Measurements from ENCODE around the gene FAM13C. TPM values are rescaled to one million over a fixed set of nuclear protein-coding genes. Genes with fewer than 3 reads are reported as not detected.

Gene FAM13C
- total RNA-seq, 1 donor from 2014 or later, result 1.3 TPM

- ATAC-seq, result peak; percentile 91
- DNase-seq (ENCODE audit: low spot score), result peak; percentile 75
Observed at GRCh38 chr10:59362959-59363381, 621 bp upstream of the FAM13C start.

DNA sequence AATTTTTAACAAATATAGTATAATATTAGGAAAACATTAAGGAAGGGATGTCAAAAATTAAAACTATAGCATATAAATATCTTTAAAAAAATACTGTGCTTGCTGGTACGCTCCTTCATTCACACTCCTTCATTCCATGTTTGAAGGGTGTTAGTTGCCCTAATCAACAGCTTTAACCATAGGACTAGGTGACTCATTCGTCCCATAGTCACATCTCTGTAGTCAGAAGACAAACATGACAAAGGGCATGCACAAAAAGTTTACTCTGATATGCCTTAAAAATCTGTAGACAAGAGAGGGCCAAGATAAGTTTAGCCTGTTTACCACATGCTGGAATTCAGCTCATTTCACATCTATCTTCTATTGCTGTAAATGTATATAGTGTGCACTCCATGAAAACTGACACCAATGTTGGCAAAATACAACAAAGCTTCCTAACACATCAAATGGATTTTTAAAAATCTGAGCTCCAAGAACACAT, 646 bp downstream of the FAM13C start:
- DNase-seq (ENCODE audit: low spot score) (no peak), ATAC-seq (no peak)

- DNase-seq (ENCODE audit: low spot score) (no peak), ATAC-seq (no peak)
Observed at GRCh38 chr10:59360605-59361405, 1.5 kb downstream of the FAM13C start.

DNA sequence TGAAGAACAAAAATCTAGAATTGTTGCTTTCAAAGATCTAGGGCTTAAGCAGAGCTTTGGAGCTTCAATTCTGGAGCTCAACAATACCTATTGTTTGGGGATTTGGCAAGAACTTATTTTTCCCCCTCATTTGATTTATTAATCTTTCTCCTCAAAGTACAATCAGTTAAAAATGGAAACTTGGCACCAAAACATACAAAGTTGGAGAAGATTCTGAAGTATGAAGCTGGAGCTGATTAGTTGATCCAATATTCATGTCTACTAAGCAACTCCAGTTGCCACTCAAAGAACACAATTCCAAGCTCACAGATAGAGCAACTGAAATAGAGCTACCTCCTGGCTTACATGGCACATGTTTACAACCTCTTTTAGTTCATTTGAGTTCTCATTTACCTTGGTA, 3.8 kb downstream of the FAM13C start:
- ATAC-seq, result no peak

DNA sequence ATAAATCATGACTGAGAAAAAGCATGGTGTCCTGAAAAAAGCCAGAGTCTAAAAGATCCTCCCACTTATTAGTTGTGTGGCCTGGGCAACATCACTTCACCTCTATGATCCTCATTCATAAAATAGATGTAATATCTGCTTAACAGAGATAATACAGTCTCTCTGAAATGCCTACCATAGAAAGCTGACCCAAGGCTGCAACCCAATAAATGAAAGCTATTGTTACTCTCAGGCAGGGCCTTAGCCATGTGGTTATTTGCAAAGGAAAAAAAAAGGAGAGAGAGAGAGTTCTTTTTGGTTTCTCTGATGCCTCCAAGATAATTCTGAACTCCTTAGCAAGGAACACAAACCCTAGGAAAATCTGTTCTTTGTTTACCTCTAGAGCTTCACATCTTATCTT, 7.9 kb downstream of the FAM13C start:
- DNase-seq (ENCODE audit: low spot score) (no peak), ATAC-seq (no peak)

More for the DNA sequence above, 3.8 kb downstream of the FAM13C start:
- DNase-seq (ENCODE audit: low spot score), result no peak

GRCh38 chr10:59350558-59350957, 11.8 kb downstream of the FAM13C start:
- no peak for DNase-seq (ENCODE audit: low spot score)
- no peak for ATAC-seq

DNA sequence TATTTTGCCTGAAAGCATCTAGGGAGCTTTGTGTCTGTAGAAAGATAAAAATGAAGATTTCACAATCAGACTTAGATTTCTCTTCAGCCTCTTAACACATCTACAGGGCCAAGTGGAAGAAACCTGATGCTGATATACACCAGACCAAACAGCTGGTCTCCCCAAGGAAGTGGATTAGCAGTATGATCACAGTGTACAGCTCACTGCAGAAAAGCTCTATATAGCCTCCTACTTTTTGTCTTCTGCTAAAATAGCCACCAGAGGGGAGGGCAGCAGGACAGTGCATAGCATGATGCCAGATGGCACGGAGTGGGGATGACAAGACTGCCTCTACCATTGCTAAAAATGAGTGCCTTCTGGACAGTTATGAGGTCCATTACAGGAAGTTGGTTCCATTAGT, 16.0 kb downstream of the FAM13C start:
- no peak for DNase-seq (ENCODE audit: low spot score)

GRCh38 chr10:59342723-59343122, 19.6 kb downstream of the FAM13C start:
- no peak for ATAC-seq
- DNase-seq (ENCODE audit: low spot score), result no peak

More for the DNA sequence above, 16.0 kb downstream of the FAM13C start:
- no peak for ATAC-seq

- ATAC-seq (no peak), DNase-seq (ENCODE audit: low spot score) (no peak)
Observed at GRCh38 chr10:59342000-59342399, 20.3 kb downstream of the FAM13C start.

DNA sequence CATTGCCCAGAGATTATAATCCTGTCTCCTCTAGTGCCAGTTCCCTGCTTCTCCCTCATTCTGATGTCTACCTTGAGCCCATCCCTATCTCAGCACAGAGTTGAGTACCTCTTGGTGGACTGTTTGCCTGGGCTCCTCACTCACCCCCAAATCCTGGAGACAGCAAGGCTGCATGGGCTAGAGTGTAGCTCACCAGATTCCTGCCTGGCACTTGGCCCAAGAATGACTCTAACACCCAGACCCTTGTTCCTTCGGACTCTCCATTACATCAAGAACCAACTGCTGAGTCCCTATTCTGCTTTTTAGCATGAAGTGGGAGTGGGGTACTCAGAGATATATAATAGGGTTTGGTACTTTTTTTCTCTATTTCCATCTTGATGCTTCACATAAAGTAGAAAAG, 22.1 kb downstream of the FAM13C start:
- DNase-seq (ENCODE audit: low spot score) (no peak), ATAC-seq (no peak)

GRCh38 chr10:59339351-59339750, 23.0 kb downstream of the FAM13C start:
- no peak for DNase-seq (ENCODE audit: low spot score)
- no peak for ATAC-seq

DNA sequence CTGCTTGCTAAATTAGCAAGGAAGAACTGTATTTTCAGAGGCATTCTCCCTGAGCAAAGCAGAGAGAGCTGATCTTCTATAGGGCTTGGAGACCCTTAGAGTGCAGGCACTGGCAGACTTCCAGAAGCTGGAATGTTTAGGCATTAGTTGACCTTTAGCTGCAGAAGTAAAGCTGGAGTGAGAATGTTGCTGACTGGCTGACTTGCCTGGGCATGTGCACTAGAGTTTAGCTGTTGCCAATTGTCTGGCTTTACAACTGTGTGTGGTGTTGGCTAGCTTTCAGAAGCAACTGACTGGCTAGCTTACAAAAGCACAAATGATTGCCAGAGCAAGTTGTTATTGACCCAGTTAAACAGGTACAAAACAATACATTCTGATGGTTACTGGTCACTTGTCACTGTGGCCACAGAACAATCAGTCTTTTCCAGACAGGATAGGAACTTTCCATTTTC, 25.1 kb downstream of the FAM13C start:
- peak; percentile 95 for ATAC-seq

DNA sequence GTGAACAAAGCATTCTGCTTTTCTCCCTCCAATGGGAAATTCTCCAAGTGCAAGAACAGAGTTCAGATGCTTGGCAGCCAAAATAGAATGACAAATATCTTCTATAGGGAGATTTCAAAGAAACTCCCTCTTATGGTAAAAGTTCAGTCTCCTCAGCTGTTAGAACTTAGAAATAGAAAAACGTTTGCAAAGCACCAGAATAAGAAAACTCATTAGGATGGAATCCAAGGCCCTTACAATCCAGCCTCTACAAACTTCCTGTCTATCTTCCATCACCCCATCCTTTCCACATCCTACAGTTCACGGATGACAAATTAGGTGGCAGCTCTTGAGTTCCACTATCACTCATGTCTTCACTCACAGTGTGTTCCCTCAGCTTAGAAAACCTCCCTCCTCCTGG, 25.7 kb downstream of the FAM13C start:
- ATAC-seq, result peak; percentile 54
- DNase-seq (ENCODE audit: low spot score), result no peak

More for the DNA sequence above, 25.1 kb downstream of the FAM13C start:
- DNase-seq (ENCODE audit: low spot score), result peak; percentile 72

DNA sequence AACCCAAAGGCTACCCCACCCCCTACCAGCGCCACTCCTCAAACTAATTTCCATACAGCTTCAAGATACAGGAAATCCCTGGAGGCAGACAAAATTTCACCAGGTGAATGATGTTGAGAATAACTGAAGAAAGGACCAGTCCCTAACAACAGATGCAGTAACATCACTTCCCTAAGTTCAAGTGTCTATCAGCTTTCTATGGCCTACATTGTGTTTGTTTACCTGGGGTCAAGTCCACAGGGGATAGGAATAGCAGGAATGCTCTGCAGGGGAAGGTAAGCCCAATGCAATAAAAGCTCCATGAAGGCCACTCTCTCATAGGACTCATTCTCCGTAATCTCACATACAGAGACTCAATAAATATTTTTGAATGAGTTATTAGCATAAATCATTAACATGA, 26.9 kb downstream of the FAM13C start:
- no peak for ATAC-seq

DNA sequence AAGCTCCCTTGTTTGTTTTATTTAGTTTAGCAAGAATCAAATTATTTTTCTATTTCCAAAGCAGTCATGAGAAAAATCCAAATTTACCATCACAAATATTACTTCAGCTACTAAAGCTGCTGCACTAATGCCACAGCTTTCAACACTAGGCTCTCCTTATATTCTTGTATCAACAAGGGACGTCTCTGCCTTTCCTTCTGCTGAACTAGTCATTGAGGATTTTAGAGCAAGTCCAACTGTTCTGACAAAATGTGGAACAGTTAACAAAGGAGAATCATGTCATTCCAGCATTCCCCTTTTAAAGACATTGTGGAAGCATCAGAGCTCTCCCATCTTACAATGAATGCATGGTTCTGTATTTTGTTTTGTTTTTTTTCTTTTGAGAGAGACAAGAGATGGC, 28.6 kb downstream of the FAM13C start:
- ATAC-seq, result no peak
- DNase-seq (ENCODE audit: low spot score), result no peak

More for the DNA sequence above, 26.9 kb downstream of the FAM13C start:
- DNase-seq (ENCODE audit: low spot score), result no peak

- ATAC-seq (no peak), DNase-seq (ENCODE audit: low spot score) (no peak)
Observed at GRCh38 chr10:59332581-59332980, 29.8 kb downstream of the FAM13C start.

DNA sequence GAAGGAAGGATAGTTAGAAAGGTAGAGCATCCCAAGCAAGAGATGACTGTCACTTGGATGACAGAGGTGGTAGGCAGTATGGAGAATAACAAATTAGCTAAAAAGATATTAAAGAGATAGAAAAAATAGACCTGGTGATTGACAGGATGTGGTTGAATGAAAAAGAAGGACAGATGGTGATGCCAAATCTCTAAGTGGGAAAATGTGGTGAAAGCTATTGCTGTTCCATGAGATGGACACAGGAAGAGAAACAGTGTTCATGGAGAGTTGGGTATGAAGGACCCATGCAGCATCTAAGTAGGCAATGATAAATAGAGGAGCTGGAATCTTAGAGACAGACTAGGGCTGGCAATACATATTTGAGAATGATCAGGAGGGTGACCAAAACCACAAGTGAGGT, 30.7 kb downstream of the FAM13C start:
- DNase-seq (ENCODE audit: low spot score), result no peak

GRCh38 chr10:59325116-59325515, 37.2 kb downstream of the FAM13C start:
- DNase-seq (ENCODE audit: low spot score) (no peak), ATAC-seq (no peak)

More for the DNA sequence above, 30.7 kb downstream of the FAM13C start:
- no peak for ATAC-seq

- ATAC-seq (no peak), DNase-seq (ENCODE audit: low spot score) (no peak)
Observed at GRCh38 chr10:59324597-59324996, 37.8 kb downstream of the FAM13C start.

DNA sequence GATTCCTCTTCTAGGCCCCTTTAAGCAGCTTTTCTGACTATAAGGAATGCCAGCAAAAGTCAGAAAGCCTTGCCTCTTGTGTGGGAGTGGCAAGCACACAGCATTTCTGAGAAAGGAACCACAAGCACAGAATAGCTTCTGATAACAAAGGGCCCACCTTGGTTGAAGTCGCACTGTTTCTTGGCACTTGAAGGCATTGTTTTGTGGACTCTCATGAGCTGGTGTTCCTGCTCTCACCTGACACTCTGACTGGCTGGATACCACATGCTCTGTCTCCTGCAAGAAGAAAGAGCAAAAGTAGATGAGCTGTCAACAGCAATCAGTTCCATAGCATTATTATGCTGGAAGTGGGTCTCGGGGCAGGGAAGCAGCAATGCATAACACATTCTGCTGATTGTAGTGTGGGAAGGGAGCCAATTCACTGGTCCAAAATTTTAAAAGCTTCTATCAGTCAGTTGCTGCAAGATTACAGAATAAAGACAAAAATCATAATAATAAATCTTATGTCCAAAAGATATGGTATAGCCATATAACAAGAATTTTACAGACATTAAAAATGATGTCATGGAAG, 38.4 kb downstream of the FAM13C start:
- ATAC-seq (no peak), DNase-seq (ENCODE audit: low spot score) (no peak)

DNA sequence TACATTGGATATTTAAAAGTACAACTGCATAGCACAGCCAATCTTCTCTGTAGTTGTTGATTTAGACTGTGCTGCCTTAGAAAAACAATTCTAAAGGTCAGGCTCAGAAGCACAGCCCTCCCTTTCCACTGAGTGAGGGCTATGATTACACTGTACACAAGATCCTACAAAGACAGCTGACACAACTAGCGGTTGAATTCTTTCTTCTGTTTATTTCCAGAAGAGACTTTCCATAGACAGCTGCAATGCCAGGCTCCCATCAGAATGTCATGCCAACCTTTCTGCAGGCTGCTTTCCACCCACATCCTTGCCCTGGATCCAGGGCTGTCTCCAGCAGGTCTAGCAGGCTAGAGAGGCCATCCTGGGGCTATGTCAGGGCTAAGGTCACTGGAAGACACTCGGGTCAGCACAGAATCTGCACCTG, 39.3 kb downstream of the FAM13C start:
- peak; percentile 73 for DNase-seq (ENCODE audit: low spot score)
- ATAC-seq, result peak; percentile 96

- DNase-seq (ENCODE audit: low spot score), result no peak
- peak; percentile 27 for ATAC-seq
Observed at GRCh38 chr10:59322131-59322530, 40.2 kb downstream of the FAM13C start.

All from left lobe of liver (tissue), 2 donors.